HG02759 (cell line): Measurements from ENCODE around the gene TTR.

Experiments
- ATAC-seq: cut with Tn5 transposase; IDR thresholded peaks from one replicate; pipeline ENCODE4 v1.9.1; 2021; ENCODE audit warnings: mild to moderate bottlenecking, moderate library complexity; ENCODE audit not compliant: unreplicated experiment

Gene TTR

DNA sequence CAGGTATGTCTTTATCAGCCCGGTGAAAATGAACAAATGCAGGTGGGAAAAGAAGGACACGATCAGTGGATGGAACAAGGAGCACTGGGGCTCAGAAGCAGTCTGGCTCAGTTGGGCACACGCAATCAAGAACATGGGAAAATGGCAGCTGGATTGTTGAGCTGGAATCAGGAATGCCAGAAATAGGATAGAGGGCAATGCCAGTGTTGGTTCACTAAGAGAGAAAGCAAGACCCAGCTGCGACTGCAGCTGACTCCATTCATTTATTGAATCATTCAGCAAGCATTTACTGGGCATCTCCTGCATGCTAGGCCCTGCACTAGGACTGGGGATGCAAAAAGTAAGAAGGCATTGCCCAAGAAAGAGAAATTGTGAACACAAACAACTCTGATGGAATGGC, 13.6 kb upstream of the TTR start:
- ATAC-seq: no peak

DNA sequence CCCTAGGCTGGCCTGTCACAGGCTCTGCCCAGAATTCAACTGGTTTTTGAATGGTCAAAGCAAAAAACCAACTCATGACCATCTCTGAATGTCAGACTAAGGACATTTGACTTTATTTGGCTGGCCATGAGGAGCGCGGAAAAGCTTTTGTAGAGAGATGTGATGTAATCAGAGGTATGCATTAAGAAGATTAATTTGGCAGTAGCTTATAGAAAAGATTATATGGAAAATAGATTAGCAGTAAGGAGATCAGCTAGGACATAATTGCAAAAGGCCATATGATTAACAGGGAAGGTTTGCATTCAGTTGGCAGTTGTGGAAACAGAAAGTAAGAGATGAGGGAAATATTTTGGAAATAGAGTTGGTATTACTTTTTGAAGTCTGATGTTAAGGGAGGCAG, 12.3 kb upstream of the TTR start:
- no peak for ATAC-seq

DNA sequence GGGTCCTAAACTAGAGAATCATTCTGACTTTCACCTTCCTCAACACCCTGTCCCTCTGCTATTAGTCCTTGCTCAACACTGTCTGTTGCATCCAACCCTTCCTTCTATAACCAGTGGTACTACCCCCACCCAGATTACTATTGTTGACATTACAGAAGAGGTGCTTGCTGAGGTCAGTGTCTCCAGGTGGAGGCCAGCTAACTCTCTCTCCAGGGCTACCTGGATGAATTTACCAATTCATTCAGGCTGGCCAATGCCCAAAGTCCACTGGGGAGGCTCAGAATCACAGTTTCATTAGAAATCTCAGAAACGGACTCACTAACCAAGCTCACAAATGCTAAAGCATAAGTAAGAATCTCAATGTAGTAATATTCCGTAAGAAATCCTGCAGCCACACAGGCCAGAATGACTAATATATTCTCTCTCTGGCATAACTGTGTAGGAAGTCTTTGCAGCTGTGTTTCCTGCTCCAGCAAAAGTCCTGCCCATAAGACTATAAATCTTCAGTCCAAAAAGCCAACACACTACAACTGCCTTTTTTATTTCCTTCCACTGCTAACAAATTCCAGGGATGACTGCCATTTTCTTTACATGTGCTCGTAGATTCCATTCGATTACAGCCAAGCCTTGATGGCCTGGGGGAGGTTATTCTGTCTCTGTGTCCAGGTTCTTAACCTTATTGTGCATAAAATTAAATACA, 10.0 kb upstream of the TTR start:
- ATAC-seq: no peak

DNA sequence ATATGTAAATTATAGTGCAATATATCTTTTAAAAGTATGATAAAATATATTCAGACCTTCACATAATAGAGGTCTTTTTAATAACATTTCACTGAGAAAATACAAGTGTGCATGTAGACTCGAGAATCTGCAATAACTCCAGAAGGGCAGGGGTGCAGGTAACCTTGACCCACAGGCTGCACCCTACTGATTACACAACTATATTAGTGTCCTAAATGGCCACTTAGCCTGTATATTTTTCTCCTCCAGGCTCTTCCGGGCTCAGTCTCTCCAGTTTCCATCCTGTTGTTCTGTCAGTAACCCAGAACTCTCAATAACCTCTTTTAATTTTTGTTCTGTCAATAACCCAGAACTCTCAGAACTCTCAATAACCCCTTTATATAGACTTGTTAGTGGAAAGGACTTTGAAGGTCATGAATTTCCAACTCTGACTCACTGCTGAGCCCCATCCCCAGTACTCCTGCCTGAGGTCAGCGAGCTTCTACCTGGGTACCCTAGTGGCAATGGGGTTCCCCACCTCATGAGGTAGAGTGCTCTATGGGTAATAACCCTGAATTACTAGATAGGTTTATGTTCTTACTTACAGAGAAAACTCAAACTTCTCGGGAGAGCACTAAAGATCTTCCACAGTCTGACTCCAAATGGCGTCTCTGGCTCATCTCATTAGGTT, 8.4 kb upstream of the TTR start:
- ATAC-seq: no peak

DNA sequence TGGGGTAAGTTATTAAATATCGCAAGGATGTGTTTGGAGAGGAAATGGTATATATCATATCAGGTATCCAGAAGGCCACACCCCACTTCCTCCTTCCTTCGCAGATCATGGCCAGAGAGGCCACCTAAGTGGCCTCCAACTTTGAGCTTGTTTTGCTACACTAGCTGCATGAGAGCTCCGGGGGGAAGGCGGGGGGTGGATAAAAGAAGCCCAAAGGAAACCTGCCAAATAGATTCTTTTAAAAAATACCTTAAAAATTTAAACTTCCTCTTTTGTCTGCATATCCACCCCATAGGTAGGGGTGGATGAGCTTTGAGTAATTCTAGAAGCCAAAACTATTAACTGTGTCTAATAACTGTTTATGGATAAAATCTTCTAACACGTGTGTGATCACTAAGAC, 5.7 kb upstream of the TTR start:
- ATAC-seq: no peak

DNA sequence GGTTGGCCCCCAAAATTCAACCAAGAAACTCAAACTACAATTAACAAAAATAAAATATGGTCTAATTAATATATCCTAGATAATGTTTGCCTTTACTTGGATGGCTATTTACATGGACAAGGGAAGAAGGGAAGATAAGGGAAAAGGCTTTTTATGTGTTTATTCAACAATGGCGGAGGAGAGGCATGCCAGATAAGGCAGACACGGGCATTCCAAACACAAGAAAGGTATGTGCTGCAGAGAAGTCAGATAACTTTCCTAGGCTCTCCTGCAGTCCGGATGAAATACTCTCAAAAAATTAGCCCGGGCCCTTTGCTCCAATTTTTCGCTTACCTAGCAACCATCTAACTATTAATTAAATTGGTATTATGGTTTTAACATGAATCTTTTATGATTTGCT, 5.1 kb upstream of the TTR start:
- ATAC-seq: no peak

DNA sequence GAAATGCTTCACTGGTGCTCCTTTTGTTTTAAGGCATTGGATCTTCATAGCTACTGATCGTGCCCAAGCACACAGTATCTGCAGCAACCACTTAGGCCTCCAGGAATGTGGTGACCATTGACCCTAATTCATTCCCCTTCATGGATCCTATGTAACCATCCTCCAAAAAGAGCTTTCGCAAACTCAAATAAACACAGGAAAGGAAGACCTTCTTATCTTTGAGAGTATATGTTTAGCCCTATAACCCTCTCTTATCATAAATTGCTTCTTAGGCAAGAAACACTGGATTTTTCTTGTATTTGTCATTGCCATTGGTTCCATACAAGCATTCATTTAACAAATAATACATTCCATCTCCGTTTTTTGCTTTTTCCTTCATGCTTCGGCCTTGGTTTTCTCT, 4.1 kb upstream of the TTR start:
- no peak for ATAC-seq

DNA sequence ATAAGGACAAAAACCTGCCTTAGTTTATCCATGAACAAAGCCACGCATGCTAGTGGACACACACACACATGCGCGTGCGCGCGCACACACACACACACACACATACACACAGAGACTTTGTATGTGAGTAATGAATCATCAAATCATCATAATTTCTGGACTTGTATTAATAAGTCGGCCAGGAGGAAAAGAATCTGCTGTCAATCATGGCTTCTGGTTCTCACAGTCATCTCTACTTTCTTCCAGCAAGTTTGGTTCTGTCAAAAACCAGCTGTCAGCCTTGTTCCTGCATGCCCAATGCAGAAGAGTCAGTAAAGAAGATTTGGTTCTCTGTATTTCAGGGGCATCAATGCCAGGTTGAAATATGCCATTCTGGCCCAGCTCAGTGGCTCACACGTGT, 1.1 kb upstream of the TTR start:
- ATAC-seq: no peak

DNA sequence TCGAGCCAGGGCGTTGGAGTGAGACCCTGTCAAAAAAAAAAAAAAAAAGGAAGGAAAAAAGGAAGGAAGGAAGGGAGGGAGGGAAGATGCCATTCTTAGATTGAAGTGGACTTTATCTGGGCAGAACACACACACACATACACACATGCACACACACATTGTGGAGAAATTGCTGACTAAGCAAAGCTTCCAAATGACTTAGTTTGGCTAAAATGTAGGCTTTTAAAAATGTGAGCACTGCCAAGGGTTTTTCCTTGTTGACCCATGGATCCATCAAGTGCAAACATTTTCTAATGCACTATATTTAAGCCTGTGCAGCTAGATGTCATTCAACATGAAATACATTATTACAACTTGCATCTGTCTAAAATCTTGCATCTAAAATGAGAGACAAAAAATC, 564 bp upstream of the TTR start:
- ATAC-seq: no peak

DNA sequence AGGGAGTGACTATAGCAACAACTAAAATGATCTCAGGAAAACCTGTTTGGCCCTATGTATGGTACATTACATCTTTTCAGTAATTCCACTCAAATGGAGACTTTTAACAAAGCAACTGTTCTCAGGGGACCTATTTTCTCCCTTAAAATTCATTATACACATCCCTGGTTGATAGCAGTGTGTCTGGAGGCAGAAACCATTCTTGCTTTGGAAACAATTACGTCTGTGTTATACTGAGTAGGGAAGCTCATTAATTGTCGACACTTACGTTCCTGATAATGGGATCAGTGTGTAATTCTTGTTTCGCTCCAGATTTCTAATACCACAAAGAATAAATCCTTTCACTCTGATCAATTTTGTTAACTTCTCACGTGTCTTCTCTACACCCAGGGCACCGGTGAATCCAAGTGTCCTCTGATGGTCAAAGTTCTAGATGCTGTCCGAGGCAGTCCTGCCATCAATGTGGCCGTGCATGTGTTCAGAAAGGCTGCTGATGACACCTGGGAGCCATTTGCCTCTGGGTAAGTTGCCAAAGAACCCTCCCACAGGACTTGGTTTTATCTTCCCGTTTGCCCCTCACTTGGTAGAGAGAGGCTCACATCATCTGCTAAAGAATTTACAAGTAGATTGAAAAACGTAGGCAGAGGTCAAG, 955 bp downstream of the TTR start:
- no peak for ATAC-seq

DNA sequence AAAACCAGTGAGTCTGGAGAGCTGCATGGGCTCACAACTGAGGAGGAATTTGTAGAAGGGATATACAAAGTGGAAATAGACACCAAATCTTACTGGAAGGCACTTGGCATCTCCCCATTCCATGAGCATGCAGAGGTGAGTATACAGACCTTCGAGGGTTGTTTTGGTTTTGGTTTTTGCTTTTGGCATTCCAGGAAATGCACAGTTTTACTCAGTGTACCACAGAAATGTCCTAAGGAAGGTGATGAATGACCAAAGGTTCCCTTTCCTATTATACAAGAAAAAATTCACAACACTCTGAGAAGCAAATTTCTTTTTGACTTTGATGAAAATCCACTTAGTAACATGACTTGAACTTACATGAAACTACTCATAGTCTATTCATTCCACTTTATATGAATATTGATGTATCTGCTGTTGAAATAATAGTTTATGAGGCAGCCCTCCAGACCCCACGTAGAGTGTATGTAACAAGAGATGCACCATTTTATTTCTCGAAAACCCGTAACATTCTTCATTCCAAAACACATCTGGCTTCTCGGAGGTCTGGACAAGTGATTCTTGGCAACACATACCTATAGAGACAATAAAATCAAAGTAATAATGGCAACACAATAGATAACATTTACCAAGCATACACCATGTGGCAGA, 3.6 kb downstream of the TTR start:
- no peak for ATAC-seq

DNA sequence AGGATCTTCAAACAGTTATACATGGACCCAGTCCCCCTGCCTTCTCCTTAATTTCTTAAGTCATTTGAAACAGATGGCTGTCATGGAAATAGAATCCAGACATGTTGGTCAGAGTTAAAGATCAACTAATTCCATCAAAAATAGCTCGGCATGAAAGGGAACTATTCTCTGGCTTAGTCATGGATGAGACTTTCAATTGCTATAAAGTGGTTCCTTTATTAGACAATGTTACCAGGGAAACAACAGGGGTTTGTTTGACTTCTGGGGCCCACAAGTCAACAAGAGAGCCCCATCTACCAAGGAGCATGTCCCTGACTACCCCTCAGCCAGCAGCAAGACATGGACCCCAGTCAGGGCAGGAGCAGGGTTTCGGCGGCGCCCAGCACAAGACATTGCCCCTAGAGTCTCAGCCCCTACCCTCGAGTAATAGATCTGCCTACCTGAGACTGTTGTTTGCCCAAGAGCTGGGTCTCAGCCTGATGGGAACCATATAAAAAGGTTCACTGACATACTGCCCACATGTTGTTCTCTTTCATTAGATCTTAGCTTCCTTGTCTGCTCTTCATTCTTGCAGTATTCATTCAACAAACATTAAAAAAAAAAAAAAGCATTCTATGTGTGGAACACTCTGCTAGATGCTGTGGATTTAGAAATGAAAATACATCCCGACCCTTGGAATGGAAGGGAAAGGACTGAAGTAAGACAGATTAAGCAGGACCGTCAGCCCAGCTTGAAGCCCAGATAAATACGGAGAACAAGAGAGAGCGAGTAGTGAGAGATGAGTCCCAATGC, 4.6 kb downstream of the TTR start:
- ATAC-seq: no peak

DNA sequence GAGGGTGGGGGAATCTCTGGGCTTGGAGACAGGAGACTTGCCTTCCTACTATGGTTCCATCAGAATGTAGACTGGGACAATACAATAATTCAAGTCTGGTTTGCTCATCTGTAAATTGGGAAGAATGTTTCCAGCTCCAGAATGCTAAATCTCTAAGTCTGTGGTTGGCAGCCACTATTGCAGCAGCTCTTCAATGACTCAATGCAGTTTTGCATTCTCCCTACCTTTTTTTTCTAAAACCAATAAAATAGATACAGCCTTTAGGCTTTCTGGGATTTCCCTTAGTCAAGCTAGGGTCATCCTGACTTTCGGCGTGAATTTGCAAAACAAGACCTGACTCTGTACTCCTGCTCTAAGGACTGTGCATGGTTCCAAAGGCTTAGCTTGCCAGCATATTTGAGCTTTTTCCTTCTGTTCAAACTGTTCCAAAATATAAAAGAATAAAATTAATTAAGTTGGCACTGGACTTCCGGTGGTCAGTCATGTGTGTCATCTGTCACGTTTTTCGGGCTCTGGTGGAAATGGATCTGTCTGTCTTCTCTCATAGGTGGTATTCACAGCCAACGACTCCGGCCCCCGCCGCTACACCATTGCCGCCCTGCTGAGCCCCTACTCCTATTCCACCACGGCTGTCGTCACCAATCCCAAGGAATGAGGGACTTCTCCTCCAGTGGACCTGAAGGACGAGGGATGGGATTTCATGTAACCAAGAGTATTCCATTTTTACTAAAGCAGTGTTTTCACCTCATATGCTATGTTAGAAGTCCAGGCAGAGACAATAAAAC, 6.5 kb downstream of the TTR start:
- no peak for ATAC-seq

DNA sequence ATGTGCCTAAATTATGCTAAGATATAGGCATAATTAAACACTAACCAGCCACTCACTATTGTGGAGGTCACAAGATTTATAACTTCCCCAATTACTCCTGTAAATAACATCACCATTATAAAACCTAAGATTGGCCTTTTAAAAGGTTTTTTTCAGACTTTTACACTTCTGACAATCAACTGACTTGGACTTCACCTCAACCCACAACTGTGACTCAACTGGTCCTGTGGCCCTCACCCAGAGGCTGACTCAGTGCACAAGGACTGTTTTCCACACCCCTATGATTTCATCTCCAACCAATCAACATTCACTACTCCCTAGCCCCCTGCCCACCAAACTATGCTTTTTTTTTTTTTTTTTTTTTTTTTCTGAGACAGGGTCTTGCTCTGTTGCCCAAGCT, 11.6 kb downstream of the TTR start:
- ATAC-seq: no peak

DNA sequence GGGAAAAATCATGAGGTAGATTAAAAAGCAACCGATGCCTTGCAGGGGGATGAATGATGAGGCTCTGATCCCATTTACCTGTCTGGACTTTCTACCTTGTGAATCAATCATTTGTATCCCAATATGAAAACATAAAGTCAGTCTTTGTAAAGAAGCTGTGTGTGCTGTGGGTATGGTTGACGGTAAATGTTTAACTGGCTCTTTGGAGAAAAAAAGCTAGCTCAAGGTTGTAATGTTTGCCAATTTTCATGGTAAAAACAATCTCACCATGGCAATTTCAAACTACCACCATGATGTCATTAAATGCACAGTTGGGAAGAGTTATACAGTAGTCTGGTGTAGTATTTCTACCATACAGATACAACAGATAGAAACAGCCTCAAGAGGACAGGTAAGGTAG, 14.6 kb downstream of the TTR start:
- ATAC-seq: no peak

DNA sequence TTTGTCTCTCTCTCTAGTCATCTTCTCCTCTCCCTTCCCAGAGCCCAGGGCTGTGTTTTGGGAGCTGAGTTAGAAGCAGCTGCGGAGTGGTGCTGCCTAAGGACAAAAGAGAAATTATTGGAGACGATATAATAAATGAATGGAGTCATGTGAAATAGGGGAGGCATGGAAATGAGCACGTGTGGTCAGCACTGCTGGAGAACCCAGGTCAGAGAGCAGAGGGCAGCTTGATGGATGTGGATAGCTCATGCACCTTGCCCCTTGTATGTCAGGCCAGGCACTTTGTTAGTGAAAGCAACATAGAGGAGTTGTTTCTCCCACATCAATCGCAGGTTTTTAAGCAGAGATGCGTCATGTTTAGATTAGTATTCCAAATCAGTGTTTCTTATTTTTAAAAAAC, 15.7 kb downstream of the TTR start:
- no peak for ATAC-seq

DNA sequence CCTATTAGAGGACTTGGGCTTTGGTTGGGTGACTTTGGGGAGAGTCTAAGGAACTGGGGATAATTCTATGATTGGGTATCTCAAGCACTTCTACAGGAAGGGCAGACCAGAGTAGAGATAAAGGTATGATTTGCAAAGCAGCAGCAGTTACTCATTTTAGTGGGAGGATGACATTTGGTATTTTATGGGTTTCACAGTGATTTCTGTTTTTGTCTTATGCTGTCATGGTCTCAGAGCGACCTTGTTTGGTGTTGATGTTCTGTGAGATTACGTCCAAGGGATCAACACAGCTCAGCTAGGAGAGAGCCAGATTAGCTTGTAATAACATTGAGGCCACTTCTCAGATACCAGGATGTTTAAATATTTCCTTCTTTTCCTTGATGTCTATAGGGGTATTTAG, 18.2 kb downstream of the TTR start:
- ATAC-seq: no peak

DNA sequence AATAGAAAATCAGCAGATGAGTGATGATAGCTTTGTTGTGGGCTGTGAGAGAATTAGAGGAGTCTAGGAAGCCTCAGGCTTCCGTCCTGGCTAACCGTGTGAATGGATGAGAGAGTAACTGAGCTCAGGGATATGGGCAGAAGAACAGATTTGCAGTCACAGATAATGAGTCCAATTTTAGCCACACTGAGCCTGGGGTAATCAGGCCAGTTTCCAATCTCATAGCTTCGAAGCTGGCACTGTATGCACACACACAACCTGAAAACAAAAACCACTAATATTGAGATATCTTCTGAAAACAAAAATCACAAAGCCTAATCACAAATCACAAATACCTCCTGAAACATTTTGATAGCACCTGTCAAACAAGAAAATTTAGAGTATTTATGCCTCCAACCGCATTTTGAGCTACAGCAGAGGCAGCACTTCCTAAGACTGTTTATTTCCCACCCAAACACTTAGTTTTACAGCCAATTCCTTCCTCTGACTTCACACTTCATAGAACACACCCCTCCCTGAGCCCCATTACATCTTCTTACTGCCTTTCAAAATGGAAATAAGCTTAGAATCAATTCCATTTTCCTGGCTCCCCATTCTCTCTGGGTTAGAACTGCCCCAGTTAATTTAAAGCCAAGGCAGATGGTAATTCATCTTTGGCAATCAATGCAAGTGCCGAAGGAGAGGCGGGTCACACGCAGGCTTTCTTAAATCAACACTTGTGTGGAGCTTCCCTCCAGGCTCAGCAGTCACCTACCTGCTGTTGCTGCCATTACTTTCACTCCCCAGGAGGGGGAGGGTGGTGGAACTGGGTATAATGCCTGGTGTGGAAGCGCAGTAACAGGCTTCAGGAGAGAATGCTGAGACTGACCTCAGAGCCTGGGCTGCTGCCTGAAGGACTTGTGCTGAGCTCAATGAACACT, 18.9 kb downstream of the TTR start:
- no peak for ATAC-seq

DNA sequence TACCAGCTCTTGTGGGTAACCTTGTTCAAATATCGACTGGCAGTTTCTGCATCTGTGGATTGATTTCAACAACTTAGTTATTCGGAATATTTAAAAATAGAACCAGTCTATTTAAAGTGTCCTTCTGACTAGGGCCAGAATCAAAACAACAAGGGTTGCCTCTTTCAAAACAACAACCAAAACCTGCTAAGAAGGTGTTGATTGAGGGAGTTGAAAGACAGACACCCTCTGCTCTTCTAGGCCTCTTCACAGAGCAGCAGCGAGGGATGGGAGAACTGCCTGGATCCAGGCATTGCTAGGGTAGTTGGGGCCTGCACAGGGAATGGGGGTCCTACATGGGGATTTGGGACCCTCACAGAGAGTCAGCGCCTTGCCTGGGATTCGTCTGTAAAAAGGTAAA, 19.8 kb downstream of the TTR start:
- ATAC-seq: no peak
